Measurements from ENCODE around the gene ZNG1B. TPM values are rescaled to one million over a fixed set of nuclear protein-coding genes. Genes with fewer than 3 reads are reported as not detected.
"Not testable (repeated sequence)": the region's sequence is repeated elsewhere in the genome, so short reads cannot be mapped to it uniquely, and the experiment has no call there.

The ZNG1B gene
- polyA plus RNA-seq, 1 donor (not counting 4 experiments of a cell fraction or from before 2014, with no cell fraction given): 34.0 TPM

GRCh38 chr2:113528126-113528525, 90.6 kb downstream of the ZNG1B start:
- H3K27ac ChIP-seq (ENCODE audit: control insufficient read depth, insufficient read depth, low read length); dilution Hi-C loops (cut with MboI; ENCODE audit: extremely low pct_ligation_motif_present, low sequenced_read_pairs); H3K4me2 ChIP-seq (ENCODE audit: control insufficient read depth, extremely low read depth, insufficient read depth, low read depth, low read length); H3K9me3 ChIP-seq (ENCODE audit: control insufficient read depth, low read depth, low read length); H3K36me3 ChIP-seq (ENCODE audit: control insufficient read depth in 2 of 2, extremely low read depth in 1 of 2, insufficient read depth in 2 of 2, low read length in 2 of 2); H3K9me1 ChIP-seq (ENCODE audit: control insufficient read depth, extremely low read depth, insufficient read depth, low read length); FAIRE-seq; H3K4me3 ChIP-seq (ENCODE audit: control insufficient read depth in 2 of 3, extremely low read depth in 1 of 3, insufficient read depth in 2 of 3, low read depth in 1 of 3, low read length in 3 of 3); H3K4me1 ChIP-seq (ENCODE audit: control insufficient read depth, extremely low read depth, insufficient read depth, low read length); H2AFZ ChIP-seq (ENCODE audit: control insufficient read depth, low read length); DNase-seq (ENCODE audit: low read depth, low spot score); H3K79me2 ChIP-seq (ENCODE audit: control insufficient read depth, insufficient read depth, low read length); H4K20me1 ChIP-seq (ENCODE audit: control insufficient read depth, extremely low read depth, insufficient read depth, low read length); H3K27me3 ChIP-seq (ENCODE audit: control insufficient read depth, extremely low read depth, insufficient read depth, low read length); H3K9ac ChIP-seq (ENCODE audit: control insufficient read depth, extremely low read depth, insufficient read depth, low read length): not testable (repeated sequence)

GRCh38 chr2:113528904-113529303, 91.4 kb downstream of the ZNG1B start:
- H3K27ac ChIP-seq (ENCODE audit: control insufficient read depth, insufficient read depth, low read length); H2AFZ ChIP-seq (ENCODE audit: control insufficient read depth, low read length); dilution Hi-C loops (cut with MboI; ENCODE audit: extremely low pct_ligation_motif_present, low sequenced_read_pairs): not testable (repeated sequence)

GRCh38 chr2:113532991-113533390, 95.5 kb downstream of the ZNG1B start:
- FAIRE-seq; H3K27me3 ChIP-seq (ENCODE audit: control insufficient read depth, extremely low read depth, insufficient read depth, low read length); H4K20me1 ChIP-seq (ENCODE audit: control insufficient read depth, extremely low read depth, insufficient read depth, low read length); H3K79me2 ChIP-seq (ENCODE audit: control insufficient read depth, insufficient read depth, low read length); H3K4me1 ChIP-seq (ENCODE audit: control insufficient read depth, extremely low read depth, insufficient read depth, low read length); H3K27ac ChIP-seq (ENCODE audit: control insufficient read depth, insufficient read depth, low read length); H3K4me2 ChIP-seq (ENCODE audit: control insufficient read depth, extremely low read depth, insufficient read depth, low read depth, low read length); H2AFZ ChIP-seq (ENCODE audit: control insufficient read depth, low read length); H3K4me3 ChIP-seq (ENCODE audit: control insufficient read depth in 2 of 3, extremely low read depth in 1 of 3, insufficient read depth in 2 of 3, low read depth in 1 of 3, low read length in 3 of 3); H3K9me3 ChIP-seq (ENCODE audit: control insufficient read depth, low read depth, low read length); H3K9ac ChIP-seq (ENCODE audit: control insufficient read depth, extremely low read depth, insufficient read depth, low read length); H3K36me3 ChIP-seq (ENCODE audit: control insufficient read depth in 2 of 2, extremely low read depth in 1 of 2, insufficient read depth in 2 of 2, low read length in 2 of 2); H3K9me1 ChIP-seq (ENCODE audit: control insufficient read depth, extremely low read depth, insufficient read depth, low read length); dilution Hi-C loops (cut with MboI; ENCODE audit: extremely low pct_ligation_motif_present, low sequenced_read_pairs); DNase-seq (ENCODE audit: low read depth, low spot score): not testable (repeated sequence)

More at GRCh38 chr2:113528904-113529303, 91.4 kb downstream of the ZNG1B start:
- not testable (repeated sequence) for H3K27me3 ChIP-seq (ENCODE audit: control insufficient read depth, extremely low read depth, insufficient read depth, low read length); H3K9ac ChIP-seq (ENCODE audit: control insufficient read depth, extremely low read depth, insufficient read depth, low read length); H3K9me1 ChIP-seq (ENCODE audit: control insufficient read depth, extremely low read depth, insufficient read depth, low read length); H3K4me1 ChIP-seq (ENCODE audit: control insufficient read depth, extremely low read depth, insufficient read depth, low read length); H4K20me1 ChIP-seq (ENCODE audit: control insufficient read depth, extremely low read depth, insufficient read depth, low read length); H3K79me2 ChIP-seq (ENCODE audit: control insufficient read depth, insufficient read depth, low read length); FAIRE-seq; H3K9me3 ChIP-seq (ENCODE audit: control insufficient read depth, low read depth, low read length); H3K36me3 ChIP-seq (ENCODE audit: control insufficient read depth in 2 of 2, extremely low read depth in 1 of 2, insufficient read depth in 2 of 2, low read length in 2 of 2); H3K4me3 ChIP-seq (ENCODE audit: control insufficient read depth in 2 of 3, extremely low read depth in 1 of 3, insufficient read depth in 2 of 3, low read depth in 1 of 3, low read length in 3 of 3); DNase-seq (ENCODE audit: low read depth, low spot score); H3K4me2 ChIP-seq (ENCODE audit: control insufficient read depth, extremely low read depth, insufficient read depth, low read depth, low read length)

GRCh38 chr2:113536573-113536972, 99.1 kb downstream of the ZNG1B start:
- FAIRE-seq; H3K9ac ChIP-seq (ENCODE audit: control insufficient read depth, extremely low read depth, insufficient read depth, low read length); DNase-seq (ENCODE audit: low read depth, low spot score); H3K9me3 ChIP-seq (ENCODE audit: control insufficient read depth, low read depth, low read length); H3K79me2 ChIP-seq (ENCODE audit: control insufficient read depth, insufficient read depth, low read length); H3K4me1 ChIP-seq (ENCODE audit: control insufficient read depth, extremely low read depth, insufficient read depth, low read length); H3K4me2 ChIP-seq (ENCODE audit: control insufficient read depth, extremely low read depth, insufficient read depth, low read depth, low read length); H3K36me3 ChIP-seq (ENCODE audit: control insufficient read depth in 2 of 2, extremely low read depth in 1 of 2, insufficient read depth in 2 of 2, low read length in 2 of 2); H3K9me1 ChIP-seq (ENCODE audit: control insufficient read depth, extremely low read depth, insufficient read depth, low read length); H3K4me3 ChIP-seq (ENCODE audit: control insufficient read depth in 2 of 3, extremely low read depth in 1 of 3, insufficient read depth in 2 of 3, low read depth in 1 of 3, low read length in 3 of 3); H3K27ac ChIP-seq (ENCODE audit: control insufficient read depth, insufficient read depth, low read length); H2AFZ ChIP-seq (ENCODE audit: control insufficient read depth, low read length); H3K27me3 ChIP-seq (ENCODE audit: control insufficient read depth, extremely low read depth, insufficient read depth, low read length); H4K20me1 ChIP-seq (ENCODE audit: control insufficient read depth, extremely low read depth, insufficient read depth, low read length); dilution Hi-C loops (cut with MboI; ENCODE audit: extremely low pct_ligation_motif_present, low sequenced_read_pairs): not testable (repeated sequence)

GRCh38 chr2:113540834-113541203, 103.3 kb downstream of the ZNG1B start:
- H3K27ac ChIP-seq (ENCODE audit: control insufficient read depth, insufficient read depth, low read length); H2AFZ ChIP-seq (ENCODE audit: control insufficient read depth, low read length); H3K36me3 ChIP-seq (ENCODE audit: control insufficient read depth in 2 of 2, extremely low read depth in 1 of 2, insufficient read depth in 2 of 2, low read length in 2 of 2); H3K4me3 ChIP-seq (ENCODE audit: control insufficient read depth in 2 of 3, extremely low read depth in 1 of 3, insufficient read depth in 2 of 3, low read depth in 1 of 3, low read length in 3 of 3); H3K4me1 ChIP-seq (ENCODE audit: control insufficient read depth, extremely low read depth, insufficient read depth, low read length); H3K79me2 ChIP-seq (ENCODE audit: control insufficient read depth, insufficient read depth, low read length); FAIRE-seq; H3K4me2 ChIP-seq (ENCODE audit: control insufficient read depth, extremely low read depth, insufficient read depth, low read depth, low read length); dilution Hi-C loops (cut with MboI; ENCODE audit: extremely low pct_ligation_motif_present, low sequenced_read_pairs); H3K9me3 ChIP-seq (ENCODE audit: control insufficient read depth, low read depth, low read length); H3K9ac ChIP-seq (ENCODE audit: control insufficient read depth, extremely low read depth, insufficient read depth, low read length); H4K20me1 ChIP-seq (ENCODE audit: control insufficient read depth, extremely low read depth, insufficient read depth, low read length); H3K9me1 ChIP-seq (ENCODE audit: control insufficient read depth, extremely low read depth, insufficient read depth, low read length); H3K27me3 ChIP-seq (ENCODE audit: control insufficient read depth, extremely low read depth, insufficient read depth, low read length); DNase-seq (ENCODE audit: low read depth, low spot score): not testable (repeated sequence)
